GM19324 (cell line): Measurements from ENCODE around the gene JUN.

Experiments
- ATAC-seq: cut with Tn5 transposase; IDR thresholded peaks from one replicate; pipeline ENCODE4 v1.9.1; 2021; ENCODE audit warnings: mild to moderate bottlenecking, moderate library complexity; ENCODE audit not compliant: unreplicated experiment, low FRiP score

JUN gene

DNA sequence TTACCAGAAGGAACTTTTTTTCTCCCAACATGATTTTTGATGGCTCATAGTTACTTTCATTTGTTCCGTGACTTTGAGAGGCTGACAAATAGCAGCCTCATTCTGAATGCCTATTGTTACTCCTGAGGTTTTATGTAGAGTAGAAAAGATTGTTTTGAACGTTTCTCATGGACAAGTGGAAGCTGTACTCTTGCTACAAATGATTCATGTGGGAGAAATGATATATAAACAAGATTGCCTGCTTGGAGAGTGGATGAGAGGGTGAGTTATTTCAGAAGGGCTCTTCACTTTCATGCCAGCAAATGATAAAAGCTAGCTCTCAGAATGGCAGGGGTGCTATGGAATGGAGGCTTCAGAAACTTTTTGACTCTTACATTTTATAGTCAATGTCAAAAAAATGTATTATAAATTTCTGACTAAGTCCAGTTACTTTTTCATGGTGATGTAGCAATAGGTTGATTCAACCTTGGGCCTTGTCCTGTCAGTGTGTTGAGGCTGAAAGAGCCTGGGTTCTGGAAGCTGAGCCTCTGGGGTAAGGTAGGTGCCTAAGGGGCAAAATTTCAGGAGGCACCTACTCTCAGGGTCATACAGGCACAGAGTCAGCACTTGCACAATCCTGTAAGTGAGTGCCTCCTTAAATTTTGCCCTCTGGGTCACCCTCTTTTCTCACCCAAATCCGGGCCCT lies 19.4 kb downstream of the JUN start:
- no peak for ATAC-seq

GRCh38 chr1:58763214-58763613 lies 20.6 kb downstream of the JUN start:
- ATAC-seq, result no peak

GRCh38 chr1:58762806-58763205 lies 21.0 kb downstream of the JUN start:
- no peak for ATAC-seq

GRCh38 chr1:58755468-58755872 lies 28.4 kb downstream of the JUN start:
- ATAC-seq, result no peak

DNA sequence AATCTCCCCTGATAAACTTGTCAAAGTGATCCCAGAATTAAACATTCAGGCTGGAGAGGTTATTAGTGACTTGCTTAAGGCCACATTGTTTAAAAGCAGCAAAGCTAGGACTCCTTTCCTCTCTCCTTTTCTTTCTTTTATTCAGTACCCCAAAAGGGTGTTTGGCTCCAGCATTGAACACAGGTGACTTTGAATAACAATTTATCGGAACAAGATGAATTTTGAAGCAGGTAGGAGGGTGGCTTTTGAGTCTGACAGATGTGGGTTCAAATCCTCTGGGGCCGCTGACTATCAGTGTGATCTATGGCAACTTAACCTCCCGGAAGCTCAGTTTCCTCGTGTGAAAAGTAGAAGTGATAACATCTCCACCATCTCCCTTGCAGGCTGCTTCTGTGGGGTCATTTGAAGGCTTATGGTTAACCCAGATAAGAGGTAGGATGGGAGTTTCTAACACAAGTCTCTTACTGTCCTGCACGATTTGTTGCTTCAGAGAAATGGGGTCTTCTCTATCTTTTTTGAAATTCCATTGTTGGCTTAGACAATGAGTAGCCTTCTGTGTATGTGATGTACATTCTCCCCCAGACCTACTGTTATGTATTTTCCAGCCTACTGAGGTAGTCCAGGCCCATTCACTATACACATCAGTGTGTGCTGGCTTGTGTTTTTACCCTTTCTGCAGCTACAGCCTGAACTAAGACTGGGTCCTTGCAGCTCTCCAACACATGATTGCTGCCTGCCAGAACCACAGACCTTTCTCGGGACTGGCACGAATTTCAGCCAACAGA lies 29.0 kb downstream of the JUN start:
- no peak for ATAC-seq

DNA sequence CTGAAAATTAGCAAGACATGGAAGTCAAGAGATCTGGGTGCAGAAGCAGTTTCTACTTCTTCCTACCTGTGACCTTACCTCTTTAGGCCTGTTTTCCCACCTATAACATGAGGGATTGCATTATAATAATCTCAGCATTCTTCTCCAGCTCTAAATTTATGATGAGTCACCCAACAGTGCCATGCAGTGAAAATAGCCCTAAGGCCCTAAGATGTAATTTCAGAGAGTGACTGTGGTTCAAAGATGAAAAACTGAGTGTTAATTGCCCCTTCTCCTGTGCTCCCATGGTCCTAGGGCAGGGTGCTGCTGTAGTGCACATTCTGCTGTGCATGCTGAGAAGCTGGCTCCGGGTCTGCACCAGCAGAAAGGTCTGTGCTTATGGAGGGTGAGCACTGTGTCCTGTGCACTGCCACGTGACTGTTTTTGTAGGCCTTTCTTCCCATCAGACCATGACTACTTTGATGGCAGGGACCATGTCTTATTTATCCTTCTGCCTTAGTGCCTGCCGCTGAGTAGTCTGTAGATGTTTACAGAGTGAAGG lies 29.7 kb downstream of the JUN start:
- no peak for ATAC-seq

GRCh38 chr1:58753431-58753866 lies 30.4 kb downstream of the JUN start:
- ATAC-seq, result no peak

GRCh38 chr1:58749646-58750045 lies 34.2 kb downstream of the JUN start:
- ATAC-seq, result no peak

- ATAC-seq, result no peak
Observed at GRCh38 chr1:58748666-58749065, 35.2 kb downstream of the JUN start.

- ATAC-seq, result no peak
Observed at GRCh38 chr1:58746757-58747156, 37.1 kb downstream of the JUN start.

GRCh38 chr1:58746182-58746581 lies 37.7 kb downstream of the JUN start:
- ATAC-seq, result no peak

DNA sequence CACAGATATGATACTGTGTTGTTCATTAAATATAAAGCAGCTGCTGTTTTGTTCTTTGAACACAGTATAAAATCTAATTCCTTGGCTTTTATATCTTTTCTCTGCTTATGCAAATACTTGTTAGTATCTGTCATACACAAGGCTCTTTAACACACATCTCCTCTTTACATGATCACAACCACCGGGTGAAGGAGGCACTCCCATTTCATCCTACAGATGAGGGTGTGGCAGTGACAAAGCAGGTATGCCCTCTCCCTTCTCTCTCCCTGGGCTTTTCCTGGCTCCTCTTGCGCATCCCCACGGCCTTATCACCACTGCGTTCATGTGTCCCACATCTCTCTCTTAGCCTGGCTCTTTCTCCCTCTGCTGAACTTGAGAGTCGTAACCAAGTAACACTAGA lies 38.2 kb downstream of the JUN start:
- no peak for ATAC-seq

DNA sequence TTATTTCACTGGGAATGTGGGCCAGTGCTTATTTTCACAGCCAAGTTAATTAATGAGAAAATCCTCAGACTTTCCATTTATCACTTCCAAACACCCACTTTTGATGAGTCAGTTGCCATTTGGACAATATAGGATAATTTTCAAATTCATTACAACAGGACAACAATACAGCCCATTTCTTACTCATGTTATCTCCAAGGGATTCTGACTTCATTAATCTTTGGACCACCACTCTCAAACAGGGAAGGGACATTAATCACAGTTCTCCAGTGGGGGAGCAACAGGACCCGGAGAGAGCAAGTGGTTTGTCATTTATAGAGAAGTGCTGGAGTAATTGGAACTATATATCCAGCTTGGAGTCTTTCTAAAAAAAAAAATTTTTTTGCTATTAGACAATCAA lies 38.7 kb downstream of the JUN start:
- ATAC-seq, result no peak

DNA sequence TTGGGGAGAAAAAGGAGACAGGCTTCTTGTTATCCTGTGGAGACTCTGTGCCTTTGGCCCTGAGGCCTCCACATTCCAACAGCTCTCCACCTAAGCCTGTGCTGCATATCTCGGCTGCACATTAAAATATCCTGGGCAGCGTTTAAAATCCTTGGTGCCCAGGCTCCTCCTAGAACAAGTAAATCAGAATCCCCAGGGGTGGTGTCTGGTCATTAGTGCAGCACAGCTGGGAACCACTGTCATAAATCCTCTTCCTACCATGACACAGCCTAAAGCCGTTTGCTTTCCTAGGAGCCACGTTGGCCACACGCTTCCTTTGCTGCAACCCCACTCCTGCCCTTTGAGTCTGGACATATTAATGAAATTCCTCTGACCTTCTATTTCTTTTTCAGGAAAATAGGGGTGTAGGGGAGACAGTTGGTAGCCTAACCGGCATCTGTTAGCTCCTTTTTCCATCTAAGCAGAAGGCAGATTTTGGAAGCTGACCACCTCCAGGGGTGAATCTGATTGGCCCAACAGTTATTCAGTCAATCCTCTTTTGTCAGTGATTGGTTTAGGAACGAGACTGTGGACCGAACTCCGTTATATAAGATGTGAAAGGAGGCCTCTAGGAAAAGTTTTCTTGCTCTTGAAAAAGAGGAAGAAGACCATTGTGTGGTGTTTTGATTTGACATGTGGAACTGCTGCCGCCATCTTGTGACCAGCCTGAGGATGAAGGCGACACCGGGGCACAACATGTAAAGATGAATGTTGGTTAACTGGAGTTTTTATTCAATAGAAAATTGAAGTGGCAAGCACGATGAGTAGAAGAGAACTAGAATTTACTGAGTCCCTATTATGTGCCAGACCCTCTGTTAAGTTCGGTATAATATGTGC lies 41.9 kb downstream of the JUN start:
- ATAC-seq, result no peak

DNA sequence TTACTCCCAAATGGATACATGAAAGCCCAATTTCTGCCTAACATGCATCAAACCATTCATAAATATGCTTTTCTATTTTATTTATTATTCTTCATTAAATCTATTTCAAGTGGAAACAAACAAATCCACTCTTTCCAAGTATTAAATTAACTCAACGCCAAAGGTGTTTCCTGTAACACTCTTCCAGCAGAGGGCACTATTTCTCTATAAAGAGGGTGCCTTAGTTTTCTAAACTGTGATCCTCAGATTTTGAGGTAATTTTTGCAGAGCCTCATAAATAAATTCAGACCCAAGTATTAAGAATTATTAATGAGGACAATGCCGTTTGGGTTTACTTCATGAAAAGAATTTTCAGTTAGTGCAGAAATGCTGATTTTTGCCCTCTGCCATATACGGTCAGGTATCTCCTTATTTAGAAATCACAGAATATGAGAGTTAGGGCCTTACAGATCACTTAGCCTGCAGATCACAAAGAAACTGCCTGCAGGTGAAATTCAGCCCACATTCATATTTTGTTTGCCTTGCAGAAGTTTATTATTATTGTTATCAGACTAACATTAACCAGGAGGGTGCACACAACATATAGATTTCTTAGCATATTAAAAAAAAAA lies 43.9 kb downstream of the JUN start:
- no peak for ATAC-seq

DNA sequence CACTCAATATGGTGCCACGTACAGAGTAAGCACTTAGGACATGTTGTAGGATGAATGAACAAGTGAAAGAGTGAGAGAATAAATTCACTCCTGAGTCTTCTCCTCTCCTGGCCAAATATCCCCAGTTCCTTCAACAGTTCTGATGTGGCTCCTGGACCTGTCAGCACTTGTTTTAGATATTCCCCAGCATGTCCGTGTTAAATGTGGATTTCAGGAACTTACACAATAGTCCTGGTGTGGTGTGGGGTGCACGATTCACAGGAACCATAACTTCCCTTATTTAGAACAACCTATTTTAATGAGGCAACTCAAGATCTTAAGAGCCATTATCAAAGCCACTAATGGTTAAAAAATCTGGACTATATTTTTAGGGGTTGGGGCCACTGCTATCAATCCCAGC lies 45.0 kb downstream of the JUN start:
- no peak for ATAC-seq

DNA sequence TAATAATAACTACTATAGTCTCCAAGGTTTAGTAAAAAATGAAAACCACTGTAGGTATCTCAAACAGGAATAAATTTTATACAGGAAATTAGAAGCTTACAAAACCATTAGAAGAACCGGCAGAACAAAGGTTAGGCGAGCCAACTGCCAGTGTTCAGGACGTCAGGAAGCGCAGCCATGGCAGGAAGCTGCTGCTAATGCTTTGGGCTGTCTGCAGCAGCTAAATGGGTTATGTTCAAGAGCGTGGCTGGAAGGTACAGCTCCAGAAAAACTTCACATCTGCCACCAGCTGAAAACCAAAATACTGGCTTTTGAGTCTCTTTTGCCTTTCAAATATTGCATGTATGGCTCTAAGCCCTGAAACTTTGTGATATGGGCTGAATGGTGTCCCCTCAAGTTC lies 48.3 kb downstream of the JUN start:
- no peak for ATAC-seq

GRCh38 chr1:58734630-58735029 lies 49.2 kb downstream of the JUN start:
- ATAC-seq, result no peak

- ATAC-seq, result no peak
Observed at GRCh38 chr1:58732087-58732775, 51.6 kb downstream of the JUN start.
